ENCODE data around the gene GRIN2A. TPM values are rescaled to one million over a fixed set of nuclear protein-coding genes. Genes with fewer than 3 reads are reported as not detected.

Gene GRIN2A
- total and polyA plus RNA-seq, 2 of the 8 experiments (the other 6 are each of a cell fraction or from before 2014, with no cell fraction given): 0.18 to 1.8 TPM

DNA sequence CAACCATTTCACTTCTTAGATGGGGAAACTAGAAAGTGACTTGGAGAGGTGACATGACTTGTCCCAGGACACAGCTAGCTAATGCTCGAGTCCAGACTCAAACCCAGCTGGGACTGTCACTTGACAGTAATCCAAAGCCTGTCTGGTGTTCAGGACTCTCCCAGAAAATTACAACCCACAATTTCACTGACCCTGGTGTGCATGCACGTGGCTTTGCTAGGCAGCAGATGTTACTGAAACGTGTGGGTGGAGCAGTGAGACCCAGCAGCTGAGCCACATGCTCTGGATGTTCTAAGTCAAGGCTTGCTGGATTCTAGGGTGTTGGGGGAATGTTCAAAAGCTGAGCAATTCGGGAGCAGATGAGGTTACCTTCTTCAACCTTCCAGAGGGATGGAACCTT, 364.6 kb downstream of the GRIN2A start (continued):
- TF ChIP-seq, protein P1, sequence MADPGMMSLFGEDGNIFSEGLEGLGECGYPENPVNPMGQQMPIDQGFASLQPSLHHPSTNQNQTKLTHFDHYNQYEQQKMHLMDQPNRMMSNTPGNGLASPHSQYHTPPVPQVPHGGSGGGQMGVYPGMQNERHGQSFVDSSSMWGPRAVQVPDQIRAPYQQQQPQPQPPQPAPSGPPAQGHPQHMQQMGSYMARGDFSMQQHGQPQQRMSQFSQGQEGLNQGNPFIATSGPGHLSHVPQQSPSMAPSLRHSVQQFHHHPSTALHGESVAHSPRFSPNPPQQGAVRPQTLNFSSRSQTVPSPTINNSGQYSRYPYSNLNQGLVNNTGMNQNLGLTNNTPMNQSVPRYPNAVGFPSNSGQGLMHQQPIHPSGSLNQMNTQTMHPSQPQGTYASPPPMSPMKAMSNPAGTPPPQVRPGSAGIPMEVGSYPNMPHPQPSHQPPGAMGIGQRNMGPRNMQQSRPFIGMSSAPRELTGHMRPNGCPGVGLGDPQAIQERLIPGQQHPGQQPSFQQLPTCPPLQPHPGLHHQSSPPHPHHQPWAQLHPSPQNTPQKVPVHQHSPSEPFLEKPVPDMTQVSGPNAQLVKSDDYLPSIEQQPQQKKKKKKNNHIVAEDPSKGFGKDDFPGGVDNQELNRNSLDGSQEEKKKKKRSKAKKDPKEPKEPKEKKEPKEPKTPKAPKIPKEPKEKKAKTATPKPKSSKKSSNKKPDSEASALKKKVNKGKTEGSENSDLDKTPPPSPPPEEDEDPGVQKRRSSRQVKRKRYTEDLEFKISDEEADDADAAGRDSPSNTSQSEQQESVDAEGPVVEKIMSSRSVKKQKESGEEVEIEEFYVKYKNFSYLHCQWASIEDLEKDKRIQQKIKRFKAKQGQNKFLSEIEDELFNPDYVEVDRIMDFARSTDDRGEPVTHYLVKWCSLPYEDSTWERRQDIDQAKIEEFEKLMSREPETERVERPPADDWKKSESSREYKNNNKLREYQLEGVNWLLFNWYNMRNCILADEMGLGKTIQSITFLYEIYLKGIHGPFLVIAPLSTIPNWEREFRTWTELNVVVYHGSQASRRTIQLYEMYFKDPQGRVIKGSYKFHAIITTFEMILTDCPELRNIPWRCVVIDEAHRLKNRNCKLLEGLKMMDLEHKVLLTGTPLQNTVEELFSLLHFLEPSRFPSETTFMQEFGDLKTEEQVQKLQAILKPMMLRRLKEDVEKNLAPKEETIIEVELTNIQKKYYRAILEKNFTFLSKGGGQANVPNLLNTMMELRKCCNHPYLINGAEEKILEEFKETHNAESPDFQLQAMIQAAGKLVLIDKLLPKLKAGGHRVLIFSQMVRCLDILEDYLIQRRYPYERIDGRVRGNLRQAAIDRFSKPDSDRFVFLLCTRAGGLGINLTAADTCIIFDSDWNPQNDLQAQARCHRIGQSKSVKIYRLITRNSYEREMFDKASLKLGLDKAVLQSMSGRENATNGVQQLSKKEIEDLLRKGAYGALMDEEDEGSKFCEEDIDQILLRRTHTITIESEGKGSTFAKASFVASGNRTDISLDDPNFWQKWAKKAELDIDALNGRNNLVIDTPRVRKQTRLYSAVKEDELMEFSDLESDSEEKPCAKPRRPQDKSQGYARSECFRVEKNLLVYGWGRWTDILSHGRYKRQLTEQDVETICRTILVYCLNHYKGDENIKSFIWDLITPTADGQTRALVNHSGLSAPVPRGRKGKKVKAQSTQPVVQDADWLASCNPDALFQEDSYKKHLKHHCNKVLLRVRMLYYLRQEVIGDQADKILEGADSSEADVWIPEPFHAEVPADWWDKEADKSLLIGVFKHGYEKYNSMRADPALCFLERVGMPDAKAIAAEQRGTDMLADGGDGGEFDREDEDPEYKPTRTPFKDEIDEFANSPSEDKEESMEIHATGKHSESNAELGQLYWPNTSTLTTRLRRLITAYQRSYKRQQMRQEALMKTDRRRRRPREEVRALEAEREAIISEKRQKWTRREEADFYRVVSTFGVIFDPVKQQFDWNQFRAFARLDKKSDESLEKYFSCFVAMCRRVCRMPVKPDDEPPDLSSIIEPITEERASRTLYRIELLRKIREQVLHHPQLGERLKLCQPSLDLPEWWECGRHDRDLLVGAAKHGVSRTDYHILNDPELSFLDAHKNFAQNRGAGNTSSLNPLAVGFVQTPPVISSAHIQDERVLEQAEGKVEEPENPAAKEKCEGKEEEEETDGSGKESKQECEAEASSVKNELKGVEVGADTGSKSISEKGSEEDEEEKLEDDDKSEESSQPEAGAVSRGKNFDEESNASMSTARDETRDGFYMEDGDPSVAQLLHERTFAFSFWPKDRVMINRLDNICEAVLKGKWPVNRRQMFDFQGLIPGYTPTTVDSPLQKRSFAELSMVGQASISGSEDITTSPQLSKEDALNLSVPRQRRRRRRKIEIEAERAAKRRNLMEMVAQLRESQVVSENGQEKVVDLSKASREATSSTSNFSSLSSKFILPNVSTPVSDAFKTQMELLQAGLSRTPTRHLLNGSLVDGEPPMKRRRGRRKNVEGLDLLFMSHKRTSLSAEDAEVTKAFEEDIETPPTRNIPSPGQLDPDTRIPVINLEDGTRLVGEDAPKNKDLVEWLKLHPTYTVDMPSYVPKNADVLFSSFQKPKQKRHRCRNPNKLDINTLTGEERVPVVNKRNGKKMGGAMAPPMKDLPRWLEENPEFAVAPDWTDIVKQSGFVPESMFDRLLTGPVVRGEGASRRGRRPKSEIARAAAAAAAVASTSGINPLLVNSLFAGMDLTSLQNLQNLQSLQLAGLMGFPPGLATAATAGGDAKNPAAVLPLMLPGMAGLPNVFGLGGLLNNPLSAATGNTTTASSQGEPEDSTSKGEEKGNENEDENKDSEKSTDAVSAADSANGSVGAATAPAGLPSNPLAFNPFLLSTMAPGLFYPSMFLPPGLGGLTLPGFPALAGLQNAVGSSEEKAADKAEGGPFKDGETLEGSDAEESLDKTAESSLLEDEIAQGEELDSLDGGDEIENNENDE (IDR thresholded peaks at IDR 0.05; ENCODE audit: insufficient replicate concordance, low read length): no peak
- TF ChIP-seq RBBP5 (IDR thresholded peaks at IDR 0.05; ENCODE audit: borderline replicate concordance, low read depth, low read length) (no peak), POLR2A (IDR thresholded peaks at IDR 0.05; ENCODE audit: control extremely low read depth in 1 of 2, low read depth in 2 of 2, low read length in 2 of 2) (no peak), TEAD4 (IDR thresholded peaks at IDR 0.05; ENCODE audit: low read depth, low read length) (no peak), PHF8 (conservative IDR thresholded peaks at IDR 0.05; ENCODE audit: low read depth, low read length) (no peak), CBX8 (IDR thresholded peaks at IDR 0.05; ENCODE audit: borderline replicate concordance, low read depth, low read length) (no peak), TAF1 (IDR thresholded peaks at IDR 0.05; ENCODE audit: low read depth, low read length) (no peak), BRCA1 (IDR thresholded peaks at IDR 0.05; ENCODE audit: low read depth, low read length) (no peak), KDM5A (IDR thresholded peaks at IDR 0.05; ENCODE audit: low read length) (no peak), GABPA (IDR thresholded peaks at IDR 0.05; ENCODE audit: borderline replicate concordance, insufficient read depth, low read length) (no peak), GTF2F1 (IDR thresholded peaks at IDR 0.05; ENCODE audit: borderline replicate concordance, low read depth, low read length) (no peak), CBX5 (IDR thresholded peaks at IDR 0.05; ENCODE audit: low read depth, low read length) (no peak), SAP30 (IDR thresholded peaks at IDR 0.05; ENCODE audit: insufficient read depth, insufficient replicate concordance, low read length) (no peak)
